H1 (cell line): ENCODE measurements around the gene FOXJ2. TPM values are rescaled to one million over a fixed set of nuclear protein-coding genes. Genes with fewer than 3 reads are reported as not detected.

ENCODE experiments used
- CTCF ChIA-PET: fragments of 300-600 bp; sonication (Branson Sonifier 250); formaldehyde crosslinking; loops from one replicate; lab custom pipeline; 2021; ENCODE audit not compliant: partially characterized antibody; lab: Charles Lee
- POLR2A ChIA-PET: fragments of 300-600 bp; sonication (Branson Sonifier 250); formaldehyde crosslinking; loops from one replicate; lab custom pipeline; 2021; ENCODE audit warnings: inconsistent platforms; ENCODE audit not compliant: partially characterized antibody; lab: Charles Lee
- DNase-seq, 2 experiments: peaks; one replicate each; pipeline versions ENCODE4 v3.0.0 to v3.0.0-alpha.2; 2010 to 2022; ENCODE audit warnings: low spot score in 2 of 2, low read depth in 1 of 2, mixed read lengths in 1 of 2
- FAIRE-seq: peaks from 2 replicates; lab custom pipeline; 2011; peaks lifted over from hg19 to GRCh38; lab: Jason Lieb, UNC
- H2AFZ ChIP-seq: 2 replicates; pipeline ENCODE4 v1.8.1; 2012; ENCODE audit warnings: low read length, inconsistent platforms
- H2AK5ac ChIP-seq: 2 replicates; pipeline ENCODE4 v1.6.1; 2013; ENCODE audit warnings: low read depth, low read length
- H2BK120ac ChIP-seq: replicated peaks from 2 replicates; pipeline ENCODE3; 2013; ENCODE audit warnings: low read depth, low read length, inconsistent platforms
- H2BK12ac ChIP-seq: 2 replicates; pipeline ENCODE4 v1.6.1; 2013; ENCODE audit warnings: low read depth, low read length
- H2BK15ac ChIP-seq: 2 replicates; pipeline ENCODE4 v1.6.1; 2013; ENCODE audit warnings: low read length
- H2BK20ac ChIP-seq: 2 replicates; pipeline ENCODE4 v1.6.1; 2013; ENCODE audit warnings: low read length
- H2BK5ac ChIP-seq: 2 replicates; pipeline ENCODE4 v1.6.1; 2013; ENCODE audit warnings: low read depth, low read length
- H3K14ac ChIP-seq: 2 replicates; pipeline ENCODE4 v1.6.1; 2013; ENCODE audit warnings: inconsistent platforms; ENCODE audit not compliant: insufficient read length
- H3K18ac ChIP-seq: 2 replicates; pipeline ENCODE4 v1.6.1; 2013; ENCODE audit warnings: low read length; ENCODE audit errors: extremely low read depth
- H3K23ac ChIP-seq: 2 replicates; pipeline ENCODE4 v1.6.1; 2013; ENCODE audit warnings: inconsistent platforms; ENCODE audit not compliant: insufficient read length
- H3K23me2 ChIP-seq: 2 replicates; pipeline ENCODE4 v1.6.1; 2013; ENCODE audit warnings: low read depth, low read length
- H3K27ac ChIP-seq: 2 replicates; pipeline ENCODE4 v1.6.1; 2011; ENCODE audit warnings: low read depth, low read length, inconsistent platforms
- H3K27me3 ChIP-seq, 4 experiments: replicated peaks in 1 of 4; 1 replicate in 1 of 4; 2 replicates in 3 of 4; pipeline versions ENCODE4 v1.6.1 to v1.8.1; 2011 to 2013; ENCODE audit warnings: low read length in 3 of 4, mild to moderate bottlenecking in 3 of 4, inconsistent platforms in 2 of 4, mixed read lengths in 2 of 4, moderate library complexity in 1 of 4; ENCODE audit not compliant: control insufficient read depth in 3 of 4, insufficient read depth in 3 of 4; ENCODE audit errors: extremely low read depth in 1 of 4
- H3K36me3 ChIP-seq, 4 experiments: 2 replicates each; pipeline versions ENCODE4 v1.6.1 to v1.8.1; 2011 to 2013; ENCODE audit warnings: mild to moderate bottlenecking in 4 of 4, low read length in 3 of 4, moderate library complexity in 2 of 4, control low read depth in 1 of 4, inconsistent platforms in 1 of 4; ENCODE audit not compliant: insufficient read depth in 4 of 4, control insufficient read depth in 2 of 4
- H3K4ac ChIP-seq: replicated peaks from 2 replicates; pipeline ENCODE3; 2013; ENCODE audit warnings: low read length, low read depth, mixed read lengths, inconsistent platforms; ENCODE audit not compliant: insufficient read length
- H3K4me1 ChIP-seq, 4 experiments: replicated peaks in 1 of 4; 1 replicate in 1 of 4; 2 replicates in 3 of 4; pipeline versions ENCODE4 v1.6.1 to v1.8.1; 2011 to 2013; ENCODE audit warnings: low read length in 3 of 4, inconsistent platforms in 2 of 4, mixed read lengths in 1 of 4; ENCODE audit not compliant: insufficient read depth in 4 of 4, control insufficient read depth in 3 of 4
- H3K4me2 ChIP-seq, 2 experiments: 2 replicates each; pipeline versions ENCODE4 v1.6.1 to v1.8.1; 2011 to 2013; ENCODE audit warnings: low read depth in 2 of 2, low read length in 2 of 2, control low read depth in 1 of 2, inconsistent platforms in 1 of 2, mild to moderate bottlenecking in 1 of 2; ENCODE audit not compliant: insufficient read depth in 1 of 2
- H3K4me3 ChIP-seq, 4 experiments: fragments of 200-600, 300-600 bp in 1 of 4; sonication (generic), shearing (Covaris generic), sonication (Bioruptor Twin) in 1 of 4; 2 replicates each; pipeline versions ENCODE4 v1.5.1 to v1.8.1; 2011 to 2016; ENCODE audit warnings: low read length in 4 of 4, low read depth in 3 of 4, control low read depth in 2 of 4, inconsistent platforms in 2 of 4, mild to moderate bottlenecking in 2 of 4, mixed read lengths in 1 of 4, moderate library complexity in 1 of 4; ENCODE audit not compliant: insufficient read depth in 2 of 4; ENCODE audit errors: extremely low read depth in 1 of 4
- H3K56ac ChIP-seq: replicated peaks from 2 replicates; pipeline ENCODE3; 2013; ENCODE audit warnings: low read depth, mild to moderate bottlenecking, mixed read lengths, low read length, inconsistent platforms; ENCODE audit not compliant: insufficient read length
- H3K79me1 ChIP-seq: 2 replicates; pipeline ENCODE4 v1.6.1; 2013; ENCODE audit warnings: low read depth, low read length, control low read depth
- H3K79me2 ChIP-seq, 2 experiments: 2 replicates each; pipeline versions ENCODE4 v1.6.1 to v1.8.1; 2012 to 2013; ENCODE audit warnings: low read length in 2 of 2, mild to moderate bottlenecking in 2 of 2, inconsistent platforms in 1 of 2; ENCODE audit not compliant: insufficient read depth in 2 of 2, control insufficient read depth in 1 of 2
- H3K9ac ChIP-seq, 4 experiments: replicated peaks in 1 of 4; 1 replicate in 1 of 4; 2 replicates in 3 of 4; pipeline versions ENCODE4 v1.6.1 to v1.8.1; 2011 to 2013; ENCODE audit warnings: low read depth in 3 of 4, low read length in 3 of 4, control low read depth in 2 of 4, mild to moderate bottlenecking in 2 of 4, moderate library complexity in 2 of 4, inconsistent platforms in 1 of 4; ENCODE audit errors: extremely low read depth in 1 of 4
- H3K9me3 ChIP-seq, 2 experiments: 2 replicates each; pipeline versions ENCODE4 v1.6.1 to v1.8.1; 2012 to 2013; ENCODE audit warnings: mild to moderate bottlenecking in 2 of 2, moderate library complexity in 2 of 2, control low read depth in 1 of 2, inconsistent platforms in 1 of 2, low read depth in 1 of 2, low read length in 1 of 2, mixed read lengths in 1 of 2; ENCODE audit not compliant: insufficient read depth in 2 of 2
- H4K20me1 ChIP-seq, 2 experiments: replicated peaks in 1 of 2; 2 replicates each; pipeline versions ENCODE3 to v1.8.1; 2011 to 2013; ENCODE audit warnings: inconsistent platforms in 2 of 2, low read length in 2 of 2, mild to moderate bottlenecking in 1 of 2; ENCODE audit not compliant: insufficient read depth in 2 of 2, control insufficient read depth in 1 of 2
- H4K5ac ChIP-seq: 2 replicates; pipeline ENCODE4 v1.6.1; 2013; ENCODE audit warnings: low read length, low read depth, mixed read lengths, inconsistent platforms; ENCODE audit not compliant: insufficient read length
- H4K8ac ChIP-seq: 2 replicates; pipeline ENCODE4 v1.8.0; 2013; ENCODE audit warnings: mild to moderate bottlenecking, moderate library complexity, low read length, inconsistent platforms; ENCODE audit not compliant: insufficient read depth; ENCODE audit errors: extremely low read depth
- H4K91ac ChIP-seq: replicated peaks from 2 replicates; pipeline ENCODE3; 2013; ENCODE audit warnings: low read length, mixed read lengths, inconsistent platforms; ENCODE audit not compliant: insufficient read length
- ATF3 ChIP-seq: IDR thresholded peaks from 2 replicates; pipeline ENCODE4 v1.6.1; 2011; ENCODE audit warnings: low read depth, mild to moderate bottlenecking, low read length; ENCODE audit not compliant: insufficient read depth
- NANOG ChIP-seq: IDR thresholded peaks from 2 replicates; pipeline ENCODE4 v1.6.1; 2011; ENCODE audit warnings: low read length, low read depth, mild to moderate bottlenecking, inconsistent platforms; ENCODE audit not compliant: insufficient read depth, poor library complexity, severe bottlenecking
- WGBS, 2 experiments: shearing (Covaris generic) in 1 of 2; methylation state at CpG; one replicate each; pipeline versions ENCODE4 v1.1.6 to v1.1.7; 2013 to 2015; ENCODE audit warnings: low lambda C conversion rate in 2 of 2, mixed read lengths in 2 of 2, inconsistent platforms in 1 of 2, low coverage in 1 of 2, missing lambda C conversion rate in 1 of 2; ENCODE audit not compliant: insufficient replicate concordance in 2 of 2, insufficient coverage in 1 of 2, insufficient read length in 1 of 2; ENCODE audit errors: extremely low coverage in 1 of 2, missing lambda C conversion rate in 1 of 2; 5-methylcytosine and 5-hydroxymethylcytosine counted together
- polyA plus RNA-seq, 7 experiments: library from polyadenylated mRNA; depleted of rRNA in 3 of 7; stranded (reverse) in 5 of 7; unstranded in 2 of 7; fragments of >200 nt in 5 of 7; fragments of 200-250 nt in 2 of 7; gene quantifications; 1 replicate in 5 of 7; 2 replicates in 1 of 7; 4 replicates in 1 of 7; pipeline versions ENCODE4 v1.2.1 to v1.2.3, GENCODE V29; 2011 to 2013; ENCODE audit warnings: missing spikeins in 2 of 7, mixed read lengths in 2 of 7
- total RNA-seq: library from RNA; stranded (reverse); fragmentation: NEBNext Ultra II Directional; extraction: Animal tissue kit (Norgen Biotek cat#: 25700); gene quantifications from 2 replicates; pipeline ENCODE4 v1.2.1, GENCODE V29; 2021

The FOXJ2 gene
- total and polyA plus RNA-seq, 2 of the 8 experiments (the other 6 are each of a cell fraction or from before 2014, with no cell fraction given) = 4.2 to 9.3 TPM

GRCh38 chr12:8047842-8048241 lies 15.3 kb downstream of the FOXJ2 start:
- H3K4ac ChIP-seq = no peak overlapping the region
- no peak overlapping the region for H2BK120ac ChIP-seq
- H2AK5ac ChIP-seq = no peak overlapping the region
- POLR2A ChIA-PET = no interaction called here
- FAIRE-seq (no peak), DNase-seq (no peak)
- no peak overlapping the region for H3K9ac ChIP-seq
- no peak overlapping the region for H3K56ac ChIP-seq
- no peaks in the 10 kb centered on the region for H3K79me1 ChIP-seq
- H2BK15ac ChIP-seq = no peak overlapping the region
- H2BK12ac ChIP-seq = no peak overlapping the region
- H3K4me2 ChIP-seq = no peak overlapping the region
- no peak overlapping the region for H4K8ac ChIP-seq
- H3K9me3 ChIP-seq = no peaks in the 10 kb centered on the region
- CTCF ChIA-PET = interaction anchor here (0.9 to 12.2 kb wide), 4 partner anchors 10 to 190 kb away, joined by 3 to 146 read pairs (median 4); no protein-coding TSS in a partner anchor
- no peak overlapping the region for H3K18ac ChIP-seq
- H3K4me3 ChIP-seq = no peak overlapping the region
- no peaks in the 10 kb centered on the region for H3K4me1 ChIP-seq
- no peak overlapping the region for H3K27ac ChIP-seq
- no peaks in the 10 kb centered on the region for H3K27me3 ChIP-seq
- H4K5ac ChIP-seq = no peak overlapping the region
- H3K79me2 ChIP-seq = no peaks in the 10 kb centered on the region
- TF ChIP-seq NANOG (no peak), ATF3 (no peak)
- H4K20me1 ChIP-seq = no peaks in the 10 kb centered on the region
- 87% methylated on average over 4 of the region's 5 CpGs; no CpG with 5 or more reads in 1 of the 2 experiments for WGBS, 2 experiments
- peaks cover 2 to 29% (median 12%) of the 10 kb centered on the region in 4 experiments; a peak in 6 of 8 replicates for H3K36me3 ChIP-seq
- no peak overlapping the region for H2BK5ac ChIP-seq
- H3K23me2 ChIP-seq = no peaks in the 10 kb centered on the region
- no peak overlapping the region for H3K23ac ChIP-seq
- no peak overlapping the region for H2BK20ac ChIP-seq
- H4K91ac ChIP-seq = no peak overlapping the region
- H2AFZ ChIP-seq = no peak overlapping the region
- no peak overlapping the region for H3K14ac ChIP-seq
